Measurements from ENCODE around the gene CD2BP2. TPM values are rescaled to one million over a fixed set of nuclear protein-coding genes. Genes with fewer than 3 reads are reported as not detected.

CD2BP2 gene
- total RNA-seq, 4 donors from 2014 or later = 31.8 to 42.7 (median 36.1) TPM

DNA sequence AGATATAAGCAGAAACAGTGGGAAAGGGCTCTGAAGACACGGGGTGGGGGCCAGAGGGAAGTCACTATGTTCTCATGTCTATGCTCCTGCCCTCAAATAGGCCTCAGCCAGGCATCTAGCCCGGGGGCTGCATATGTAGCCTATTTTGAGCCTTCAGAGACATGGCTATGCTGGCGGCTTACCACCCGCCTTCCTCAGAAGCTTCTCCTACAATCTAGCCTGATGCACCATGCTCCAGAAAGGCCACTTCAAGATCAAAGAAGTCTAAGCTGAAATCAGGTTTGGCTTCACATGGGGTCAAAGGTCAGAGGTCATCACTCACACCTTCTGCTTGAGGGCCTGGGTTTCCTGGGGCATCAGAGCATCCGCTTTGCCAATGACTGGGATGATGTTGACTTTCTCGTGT, 25.7 kb upstream of the CD2BP2 start:
- 70 to 80% methylated on average over 5 to 6 of the region's 6 CpGs for WGBS, 2 donors
- Histone ChIP-seq H3K4me3 (no peak overlapping the region), H3K36me3 (no peaks in the 10 kb centered on the region), H3K27ac (peak overlapping the region in 1 of 4 donors; percentile 48), H3K9me3 (no peaks in the 10 kb centered on the region), H3K4me1 (peaks cover 0 to 29% (median 13%) of the 10 kb centered on the region in 4 donors), H3K27me3 (no peaks in the 10 kb centered on the region)
- no peak for DNase-seq (ENCODE audit: low spot score in 2 of 2)
- TF ChIP-seq POLR2A (IDR thresholded peaks at IDR 0.05) = no peak
- TF ChIP-seq, protein P1, sequence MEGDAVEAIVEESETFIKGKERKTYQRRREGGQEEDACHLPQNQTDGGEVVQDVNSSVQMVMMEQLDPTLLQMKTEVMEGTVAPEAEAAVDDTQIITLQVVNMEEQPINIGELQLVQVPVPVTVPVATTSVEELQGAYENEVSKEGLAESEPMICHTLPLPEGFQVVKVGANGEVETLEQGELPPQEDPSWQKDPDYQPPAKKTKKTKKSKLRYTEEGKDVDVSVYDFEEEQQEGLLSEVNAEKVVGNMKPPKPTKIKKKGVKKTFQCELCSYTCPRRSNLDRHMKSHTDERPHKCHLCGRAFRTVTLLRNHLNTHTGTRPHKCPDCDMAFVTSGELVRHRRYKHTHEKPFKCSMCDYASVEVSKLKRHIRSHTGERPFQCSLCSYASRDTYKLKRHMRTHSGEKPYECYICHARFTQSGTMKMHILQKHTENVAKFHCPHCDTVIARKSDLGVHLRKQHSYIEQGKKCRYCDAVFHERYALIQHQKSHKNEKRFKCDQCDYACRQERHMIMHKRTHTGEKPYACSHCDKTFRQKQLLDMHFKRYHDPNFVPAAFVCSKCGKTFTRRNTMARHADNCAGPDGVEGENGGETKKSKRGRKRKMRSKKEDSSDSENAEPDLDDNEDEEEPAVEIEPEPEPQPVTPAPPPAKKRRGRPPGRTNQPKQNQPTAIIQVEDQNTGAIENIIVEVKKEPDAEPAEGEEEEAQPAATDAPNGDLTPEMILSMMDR (IDR thresholded peaks at IDR 0.05) = no peak
- TF ChIP-seq EP300 (IDR thresholded peaks at IDR 0.05) = no peak

DNA sequence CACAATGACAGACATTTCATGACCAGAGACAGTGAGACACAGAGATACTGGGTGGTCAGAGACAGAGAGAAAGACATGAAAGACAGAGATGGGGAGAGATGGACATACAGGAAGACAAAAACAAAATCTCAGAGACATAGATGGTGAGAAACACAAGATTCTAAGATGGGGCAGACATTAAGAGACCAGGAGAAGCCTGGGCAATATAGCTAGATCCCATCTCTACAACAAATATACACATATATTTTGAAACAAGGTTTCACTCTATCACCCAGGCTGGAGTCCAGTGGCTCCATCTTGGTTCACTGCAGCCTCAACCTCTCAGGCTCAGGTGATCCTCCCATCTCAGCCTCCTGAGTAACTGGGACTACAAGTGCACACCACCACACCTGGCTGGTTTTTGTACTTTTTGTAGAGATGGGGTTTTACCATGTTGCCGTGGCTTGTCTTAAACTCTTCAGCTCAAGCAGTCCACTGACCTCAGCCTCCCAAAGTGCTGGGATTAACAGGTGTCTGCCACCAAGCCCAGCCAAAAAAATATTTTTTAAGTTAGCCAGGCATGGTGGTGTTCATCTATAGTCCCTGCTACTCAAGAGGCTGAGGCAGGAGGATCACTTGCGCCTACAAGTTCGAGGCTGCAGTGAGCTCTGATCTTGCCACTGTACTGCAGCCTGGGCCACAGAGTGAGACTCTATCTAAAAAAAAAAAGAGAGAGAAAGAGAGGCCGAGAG, 25.1 kb upstream of the CD2BP2 start:
- no peak overlapping the region for H3K27ac ChIP-seq
- WGBS, 2 donors = 82 to 85% methylated on average over 4 of the region's 4 CpGs
- no peak for DNase-seq (ENCODE audit: low spot score in 2 of 2)
- no peaks in the 10 kb centered on the region for H3K9me3 ChIP-seq
- H3K36me3 ChIP-seq = no peaks in the 10 kb centered on the region
- H3K4me1 ChIP-seq = peaks cover 0 to 29% (median 13%) of the 10 kb centered on the region in 4 donors
- no peaks in the 10 kb centered on the region for H3K27me3 ChIP-seq
- H3K4me3 ChIP-seq = no peak overlapping the region
- TF ChIP-seq, protein P1 (IDR thresholded peaks at IDR 0.05) = no peak
- TF ChIP-seq POLR2A (IDR thresholded peaks at IDR 0.05) (no peak), EP300 (IDR thresholded peaks at IDR 0.05) (no peak)

DNA sequence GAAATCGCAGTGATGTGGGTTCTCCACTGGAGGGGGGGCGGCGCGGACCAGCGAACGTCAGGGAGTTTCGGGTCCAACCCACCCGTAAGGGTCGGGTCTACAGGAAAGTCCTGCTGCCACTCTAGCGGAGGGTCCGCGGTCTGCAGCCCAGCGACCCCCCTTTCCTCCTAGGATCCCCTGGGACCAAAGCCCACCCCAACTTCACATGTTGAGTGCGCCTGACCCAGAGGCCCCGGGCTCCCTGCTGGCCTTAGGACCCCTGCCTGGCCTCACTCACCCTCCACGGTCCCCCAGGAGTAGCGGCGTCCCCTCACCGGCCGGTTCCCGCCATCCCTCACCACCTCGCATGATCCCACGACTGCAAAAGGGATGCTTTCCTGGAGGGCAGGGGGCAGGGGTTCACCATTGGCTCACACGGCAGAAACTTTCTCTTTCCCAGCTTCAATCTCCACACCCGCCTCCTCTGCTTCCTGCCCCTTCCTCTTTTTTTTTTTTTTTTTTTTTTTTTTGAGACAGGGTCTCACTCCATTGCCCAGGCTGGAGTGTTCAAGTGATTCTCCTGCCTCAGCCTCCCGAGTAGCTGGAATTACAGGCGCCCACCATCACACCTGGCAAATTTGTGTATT, 24.2 kb upstream of the CD2BP2 start:
- H3K4me3 ChIP-seq = peak overlapping the region; percentile 66 to 89 (median 79)
- no peaks in the 10 kb centered on the region for H3K9me3 ChIP-seq
- H3K27ac ChIP-seq = peak overlapping the region; percentile 99 to 100 (median 100)
- no peaks in the 10 kb centered on the region for H3K36me3 ChIP-seq
- peaks cover 0 to 29% (median 13%) of the 10 kb centered on the region in 4 donors for H3K4me1 ChIP-seq
- no peak for TF ChIP-seq POLR2A (IDR thresholded peaks at IDR 0.05)
- TF ChIP-seq EP300 (IDR thresholded peaks at IDR 0.05) = no peak
- TF ChIP-seq, protein P1 (IDR thresholded peaks at IDR 0.05) = no peak
- no peaks in the 10 kb centered on the region for H3K27me3 ChIP-seq
- no peak for DNase-seq (ENCODE audit: low spot score in 2 of 2)
- WGBS, 2 donors = 30 to 37% methylated on average over 15 to 22 of the region's 27 CpGs

DNA sequence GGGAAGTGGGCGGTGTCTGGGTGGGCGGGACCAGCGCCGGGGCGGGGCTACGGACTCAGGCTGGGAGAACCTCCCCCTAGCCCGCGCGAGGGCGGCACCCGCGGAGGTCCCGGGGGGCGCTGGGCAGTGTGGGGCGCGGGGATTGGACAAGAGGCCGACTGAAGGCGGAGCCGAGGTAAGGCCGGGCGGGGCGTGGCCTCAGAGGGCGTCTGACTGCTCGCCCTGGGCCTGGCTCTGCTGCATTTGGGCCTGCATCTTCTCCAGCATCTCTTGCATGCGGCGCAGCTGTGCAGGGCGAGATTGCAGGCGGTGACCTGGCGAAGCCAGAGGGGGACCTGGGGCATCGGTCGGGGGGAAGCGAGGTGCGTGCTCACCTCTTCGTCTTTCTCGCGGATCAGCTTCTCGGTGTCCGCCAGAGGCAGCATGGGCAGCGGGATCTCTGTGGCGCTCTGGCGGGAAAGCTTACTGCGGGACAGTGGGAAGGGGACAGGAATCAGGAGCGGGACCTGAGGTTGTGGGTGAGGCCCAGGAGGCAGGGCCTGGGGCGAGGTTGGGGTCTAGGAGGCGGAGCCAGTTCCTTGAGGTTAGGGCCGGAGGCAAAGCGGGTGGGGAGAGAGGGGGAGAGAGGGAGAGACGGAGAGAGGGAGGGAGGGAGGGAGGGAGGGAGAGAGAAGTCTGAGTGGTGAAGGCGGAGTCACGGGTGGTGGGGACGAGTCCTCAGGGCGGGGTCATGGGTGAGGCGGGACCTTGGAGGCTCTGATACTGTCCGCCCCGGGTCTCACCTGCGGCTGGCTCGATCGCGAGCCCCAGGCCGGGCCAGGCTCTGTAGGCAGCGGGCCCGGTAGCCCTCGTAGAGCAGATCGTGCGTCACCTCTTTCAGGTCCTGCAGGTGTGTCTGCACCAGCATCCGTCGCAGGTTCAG, 23.4 kb upstream of the CD2BP2 start:
- Histone ChIP-seq H3K36me3 (no peaks in the 10 kb centered on the region), H3K9me3 (no peaks in the 10 kb centered on the region), H3K4me1 (peaks cover 0 to 29% (median 13%) of the 10 kb centered on the region in 4 donors), H3K27ac (peak overlapping the region; percentile 99 to 100 (median 100)), H3K27me3 (no peaks in the 10 kb centered on the region), H3K4me3 (peak overlapping the region; percentile 66 to 89 (median 79))
- TF ChIP-seq EP300 (IDR thresholded peaks at IDR 0.05) (peak; percentile 13 to 80), POLR2A (IDR thresholded peaks at IDR 0.05) (peak; percentile 23 to 89)
- TF ChIP-seq, protein P1 (IDR thresholded peaks at IDR 0.05) = peak in 3 of 5 experiments; percentile 12 to 37 (median 27)
- peak; percentile 98 to 99 for DNase-seq (ENCODE audit: low spot score in 2 of 2)
- 1% methylated on average over 38 to 61 of the region's 67 CpGs for WGBS, 2 donors

Measured in tibial nerve (tissue), 4 donors.